GM18505 (cell line): ENCODE results near the gene IL11RA.
A peak's percentile ranks its signal among the peaks of the same experiment; 100 is the strongest.

ENCODE experiments used
- ATAC-seq: cut with Tn5 transposase; IDR thresholded peaks from one replicate; pipeline ENCODE4 v1.9.1; 2021; ENCODE audit not compliant: unreplicated experiment
- POLR2A ChIP-seq: IDR thresholded peaks from 4 replicates; pipeline ENCODE4 v1.6.1; 2011; ENCODE audit warnings: borderline replicate concordance; ENCODE audit not compliant: insufficient read depth, insufficient read length; ENCODE audit errors: extremely low read depth

IL11RA gene

DNA sequence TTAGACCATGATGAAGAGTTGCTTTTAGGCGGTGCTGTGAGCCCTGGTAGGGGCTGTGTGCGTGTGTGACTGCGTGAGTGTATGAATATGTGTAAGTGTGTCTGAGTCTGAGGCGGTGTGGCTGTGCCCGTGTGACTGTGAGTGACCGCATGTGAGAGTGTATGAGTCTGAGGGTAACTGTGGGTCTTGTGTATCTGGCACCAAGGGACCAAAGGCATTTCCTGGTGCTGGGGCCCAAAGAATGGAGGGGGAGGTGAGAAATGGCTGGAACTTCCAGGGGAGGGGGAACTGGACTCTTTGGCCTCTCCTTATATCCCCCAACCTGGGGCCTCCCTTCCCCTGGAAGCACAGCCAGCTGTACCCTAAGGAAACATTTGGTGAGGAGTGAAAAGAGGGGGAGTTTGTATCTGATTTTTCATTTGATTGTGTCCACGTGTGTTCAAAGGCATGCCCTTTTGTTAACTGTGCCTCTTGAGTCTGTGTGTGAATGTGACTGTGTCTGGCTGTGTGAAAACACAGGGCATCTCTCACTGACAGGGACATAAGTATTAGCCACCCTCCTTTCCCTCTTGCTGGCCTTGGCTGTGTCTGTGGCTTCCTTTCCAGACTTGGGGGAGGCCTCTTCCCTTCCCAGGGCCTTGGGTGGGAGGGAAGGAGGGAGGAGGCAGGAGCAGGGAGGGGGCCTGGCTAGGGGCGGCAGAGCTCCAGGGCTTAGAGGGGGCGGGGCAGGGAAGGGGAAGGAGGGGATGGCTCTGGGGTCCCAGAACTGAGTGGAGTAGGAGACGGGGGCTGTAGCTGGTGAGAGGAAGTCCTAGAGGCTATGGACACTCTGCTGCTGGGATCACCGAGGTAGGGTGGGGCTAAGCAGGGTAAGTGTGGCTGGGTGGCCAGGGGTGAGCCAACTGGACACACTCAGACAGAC, 1.4 kb downstream of the IL11RA start:
- ATAC-seq: no peak
- TF ChIP-seq POLR2A: no peak

DNA sequence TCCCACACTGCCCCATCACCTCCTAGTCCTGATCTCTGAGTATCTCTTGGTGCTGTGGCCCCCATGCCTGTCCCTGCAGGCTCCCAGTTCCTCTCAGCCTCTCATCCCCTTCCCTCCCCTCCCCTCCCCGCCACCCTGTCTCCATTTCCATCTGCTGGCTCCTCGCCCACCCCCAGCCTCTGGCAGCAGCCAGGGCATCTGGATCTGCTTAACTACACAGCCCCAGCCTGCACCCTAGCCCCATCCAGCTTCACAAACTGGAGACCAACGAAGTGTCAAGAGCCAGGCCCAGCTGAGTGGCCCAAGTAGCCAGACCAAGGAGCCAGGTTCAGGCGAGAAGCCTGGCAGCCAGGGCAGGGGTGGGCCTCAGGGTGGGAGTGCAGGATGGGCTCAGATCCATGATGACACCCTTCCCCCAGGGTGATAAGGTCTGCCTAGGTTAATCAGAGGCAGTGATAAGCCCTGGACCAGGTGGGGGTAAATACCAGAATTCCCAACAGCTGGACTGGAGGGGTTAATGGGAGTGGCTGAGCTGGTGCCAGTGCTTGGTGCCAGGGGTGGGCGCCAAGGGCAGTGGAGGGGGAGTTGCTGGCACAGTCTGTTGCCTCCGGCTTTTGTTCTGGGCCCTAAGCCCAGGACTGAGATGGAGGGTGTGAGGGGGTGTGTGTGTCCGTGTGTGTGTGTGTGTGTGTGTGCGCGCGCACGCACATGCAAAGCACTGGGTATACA, 2.5 kb downstream of the IL11RA start:
- no peak for TF ChIP-seq POLR2A
- ATAC-seq: no peak

DNA sequence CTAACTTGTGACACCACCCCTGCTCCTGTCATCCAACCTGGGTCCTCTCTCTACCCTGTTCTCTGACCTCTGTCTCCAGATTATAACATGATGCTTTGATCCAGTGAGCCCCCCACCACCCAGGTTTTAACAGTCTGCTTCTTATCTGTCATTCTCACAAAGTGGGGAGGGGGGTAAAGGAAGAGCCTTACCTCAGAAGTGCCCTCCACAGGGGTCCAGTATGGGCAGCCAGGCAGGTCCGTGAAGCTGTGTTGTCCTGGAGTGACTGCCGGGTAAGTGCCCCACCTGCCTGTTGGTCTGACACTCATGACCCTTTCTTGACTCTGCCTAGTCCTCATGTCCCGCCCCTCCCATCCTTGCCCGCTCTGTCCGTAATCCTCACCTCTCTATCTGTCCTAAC, 3.4 kb downstream of the IL11RA start:
- ATAC-seq: no peak
- no peak for TF ChIP-seq POLR2A

DNA sequence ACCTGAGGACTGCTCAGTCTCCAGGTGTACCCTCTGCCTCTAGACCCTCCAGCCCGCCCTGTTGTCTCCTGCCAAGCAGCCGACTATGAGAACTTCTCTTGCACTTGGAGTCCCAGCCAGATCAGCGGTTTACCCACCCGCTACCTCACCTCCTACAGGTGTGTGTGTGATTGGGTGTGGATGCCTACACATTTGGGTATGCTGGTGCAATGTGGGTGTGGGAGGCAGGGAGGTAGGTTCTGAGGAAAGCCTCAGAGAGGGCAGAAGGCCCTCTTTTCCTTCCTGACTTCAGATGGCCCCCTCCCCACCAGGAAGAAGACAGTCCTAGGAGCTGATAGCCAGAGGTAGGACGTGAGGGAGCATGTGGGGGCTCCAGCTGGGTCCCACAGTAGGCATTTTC, 5.0 kb downstream of the IL11RA start:
- TF ChIP-seq POLR2A: no peak
- ATAC-seq: no peak

DNA sequence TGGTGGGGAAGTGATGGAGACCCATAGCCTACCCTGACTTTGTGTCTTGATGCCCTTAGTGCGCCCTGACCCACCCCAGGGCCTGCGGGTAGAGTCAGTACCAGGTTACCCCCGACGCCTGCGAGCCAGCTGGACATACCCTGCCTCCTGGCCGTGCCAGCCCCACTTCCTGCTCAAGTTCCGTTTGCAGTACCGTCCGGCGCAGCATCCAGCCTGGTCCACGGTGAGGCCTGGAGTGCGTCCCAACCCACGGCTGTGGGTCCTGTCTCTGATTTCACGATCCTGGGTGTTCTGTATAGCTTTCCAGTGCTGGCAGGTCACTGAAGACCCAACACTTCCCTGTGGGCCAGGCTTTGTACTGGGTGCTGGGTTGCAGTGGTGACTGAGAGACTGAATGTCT, 6.5 kb downstream of the IL11RA start:
- TF ChIP-seq POLR2A: no peak
- ATAC-seq: no peak

DNA sequence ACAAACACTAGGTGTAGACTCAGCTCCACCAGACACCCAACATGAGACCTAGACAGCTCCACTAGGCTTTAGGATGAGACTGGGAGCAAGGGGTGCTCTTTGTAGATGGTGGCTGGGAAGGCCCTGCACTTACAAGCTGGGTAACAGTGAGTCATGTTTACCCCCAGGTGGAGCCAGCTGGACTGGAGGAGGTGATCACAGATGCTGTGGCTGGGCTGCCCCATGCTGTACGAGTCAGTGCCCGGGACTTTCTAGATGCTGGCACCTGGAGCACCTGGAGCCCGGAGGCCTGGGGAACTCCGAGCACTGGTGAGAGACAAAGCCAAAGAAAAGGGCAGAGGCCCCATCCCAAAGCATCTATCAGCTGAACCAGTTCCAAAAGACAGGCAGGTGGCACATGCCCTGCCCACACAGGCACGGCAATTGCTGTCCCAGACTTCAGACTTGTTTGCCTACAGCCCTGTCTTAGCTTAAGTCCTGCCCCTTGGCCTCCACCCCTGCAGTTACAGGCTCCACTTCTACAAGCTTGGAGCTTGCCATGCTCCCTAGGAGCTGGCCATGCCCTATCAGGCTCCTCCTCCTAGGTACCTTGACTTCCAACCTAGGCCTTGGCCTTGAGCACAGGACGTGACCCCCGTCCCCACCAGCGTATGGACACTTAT, 7.7 kb downstream of the IL11RA start:
- TF ChIP-seq POLR2A: no peak
- ATAC-seq: no peak

DNA sequence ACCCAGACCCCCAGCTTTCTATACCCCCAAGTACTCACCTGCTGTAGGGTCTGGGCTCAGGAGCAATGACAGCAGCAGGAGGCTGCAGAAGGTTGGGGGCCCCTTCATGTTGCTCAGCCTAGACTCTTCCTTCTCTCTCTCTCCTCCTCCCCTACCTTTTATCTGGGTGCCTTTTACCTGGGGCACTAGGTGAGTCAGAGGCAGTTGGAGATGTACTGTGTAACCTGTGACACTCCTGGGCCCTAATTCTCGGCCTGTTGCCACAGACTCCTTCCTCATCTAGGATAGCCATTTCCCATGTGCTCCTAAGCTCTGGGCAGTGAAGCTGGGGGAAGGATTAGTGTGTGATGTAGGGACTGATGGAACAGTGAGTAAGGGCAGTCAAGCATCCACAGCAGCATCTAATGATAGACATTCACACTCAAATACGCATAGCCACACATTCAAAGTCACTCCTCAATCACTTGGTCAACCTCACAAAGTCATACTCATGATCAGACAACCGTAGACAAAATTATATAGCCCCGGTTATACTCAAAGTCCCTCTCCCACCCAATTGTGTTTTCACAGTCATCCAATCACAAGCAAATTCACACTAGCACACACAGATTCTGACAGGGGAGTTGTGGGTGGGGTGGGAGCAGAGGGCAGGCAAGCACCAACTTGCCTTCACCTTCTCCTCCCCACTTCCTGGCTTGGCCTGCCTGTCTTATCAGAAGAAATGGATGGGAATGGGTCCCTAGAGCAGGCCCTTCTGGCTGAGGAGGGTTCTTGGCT, 10.7 kb downstream of the IL11RA start, which contains the start of gene CCL27:
Gene CCL27 (minus strand): TSS at position 132 of the 777 bp plus-strand sequence. CDS start 24 bp downstream, at position 108.
- no peak for ATAC-seq

DNA sequence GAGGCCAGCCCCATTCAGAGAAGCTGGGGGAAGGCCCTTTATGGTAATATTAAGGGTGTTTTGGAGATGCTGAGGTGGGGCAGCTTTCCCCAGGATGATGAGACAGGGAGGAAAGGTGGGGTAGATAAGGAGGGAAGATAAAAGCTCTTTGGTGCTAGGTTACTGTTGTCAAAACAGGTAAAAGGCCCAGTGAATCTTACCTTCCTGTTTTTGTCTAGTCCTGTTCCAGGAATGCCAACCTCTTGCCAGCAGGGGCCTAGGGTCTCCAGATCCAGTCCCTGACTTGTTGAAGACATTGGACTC, 11.3 kb downstream of the IL11RA start:
- no peak for ATAC-seq
- no peak for TF ChIP-seq POLR2A

More for the DNA sequence above, 10.7 kb downstream of the IL11RA start, which contains the start of gene CCL27:
- TF ChIP-seq POLR2A: no peak

DNA sequence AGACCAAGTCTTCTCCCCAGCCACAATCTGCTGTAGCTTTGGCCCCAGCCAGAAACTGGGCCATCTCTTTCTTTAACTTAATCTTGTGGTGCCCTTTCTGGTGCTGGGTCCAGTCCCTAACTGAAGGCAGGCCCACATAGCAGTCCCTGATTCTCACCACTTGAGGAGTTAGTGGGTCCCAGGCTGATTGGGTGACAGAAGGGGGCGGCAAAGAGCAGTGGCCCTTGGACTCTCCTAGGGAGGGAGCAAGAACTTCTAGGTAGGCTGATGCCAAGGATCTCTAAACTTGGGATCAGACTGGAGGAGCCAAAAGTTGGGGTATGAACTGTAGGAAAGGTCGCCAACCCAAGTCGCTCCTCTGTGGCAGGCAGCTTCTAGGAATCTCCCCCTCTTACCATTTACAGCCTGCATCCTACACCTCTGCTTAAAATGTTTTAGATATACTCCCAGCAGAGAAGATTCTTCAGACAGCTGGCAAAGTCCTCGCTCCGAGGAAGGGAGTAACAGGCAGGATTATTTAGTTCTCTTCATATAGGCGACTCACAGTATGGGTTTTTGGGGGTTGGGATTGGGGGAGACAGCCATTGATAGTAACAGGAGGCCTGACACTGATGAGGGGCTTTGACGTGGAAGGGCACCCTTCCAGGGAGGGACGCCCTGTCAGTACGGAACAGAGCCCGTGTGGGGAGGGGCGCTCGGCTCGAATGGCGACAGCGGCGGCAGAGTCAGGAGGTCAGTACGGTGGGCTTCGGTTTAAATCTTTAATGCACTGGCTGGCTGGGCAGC, 12.5 kb downstream of the IL11RA start:
- ATAC-seq: peak; percentile 52
- TF ChIP-seq POLR2A: no peak

DNA sequence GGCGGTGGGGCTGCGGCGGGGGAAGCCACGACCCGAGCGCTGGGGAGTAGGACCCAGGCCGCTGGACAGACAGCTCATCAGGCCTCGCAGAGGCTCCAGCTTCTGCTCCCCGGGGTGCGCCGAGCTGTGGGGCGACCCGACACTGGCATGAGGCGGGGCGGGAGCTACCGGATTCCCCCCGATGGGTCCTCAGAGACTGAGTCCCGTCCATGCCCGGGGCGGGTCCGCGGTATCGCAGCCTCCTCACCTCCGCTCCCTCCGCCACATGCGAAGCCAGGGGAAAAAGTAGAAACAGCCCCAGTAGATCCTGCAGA, 13.0 kb downstream of the IL11RA start:
- no peak for ATAC-seq
- TF ChIP-seq POLR2A: peak; percentile 10

DNA sequence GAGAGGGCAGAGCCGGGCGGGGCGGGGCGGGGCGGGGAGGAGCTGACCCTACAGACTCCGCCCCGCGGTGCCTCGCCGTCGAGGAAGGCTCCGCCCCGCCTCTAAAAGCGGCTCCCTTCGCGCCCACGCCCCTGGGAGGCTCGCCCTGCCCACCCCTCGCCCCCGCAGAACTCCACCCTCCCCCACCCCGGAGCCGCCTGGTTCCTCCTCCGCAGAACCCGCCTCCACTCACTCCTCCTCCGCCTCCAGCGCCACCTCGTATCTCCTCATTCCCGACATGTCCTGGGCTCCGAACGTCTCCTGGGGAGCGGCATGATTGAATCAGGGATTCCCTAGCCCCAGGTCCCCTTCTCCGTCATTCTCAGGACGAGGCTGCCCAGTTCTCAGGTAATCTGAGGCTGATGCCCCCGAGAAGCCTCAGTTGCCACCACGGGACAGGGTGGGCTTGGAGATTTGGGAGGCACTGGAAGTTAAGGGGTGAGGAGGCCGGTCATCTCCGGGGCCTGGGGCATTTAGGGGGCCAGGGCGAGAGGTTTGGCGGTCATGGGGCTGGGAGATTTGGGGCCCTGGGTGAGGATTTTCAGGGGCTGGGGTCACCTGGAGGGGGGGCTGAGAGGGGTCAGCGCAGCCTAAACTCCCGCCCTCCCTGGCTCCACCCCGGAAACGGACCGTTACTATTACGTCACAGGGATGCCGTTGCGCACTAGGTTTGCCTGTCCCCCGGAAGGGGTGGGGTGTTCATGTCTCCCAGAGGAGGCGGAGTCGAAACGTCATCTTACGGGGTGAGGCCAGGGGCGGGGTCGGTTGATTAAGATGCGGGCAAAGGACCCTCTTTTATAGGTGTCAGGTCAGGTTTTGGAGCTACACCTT, 13.6 kb downstream of the IL11RA start:
- TF ChIP-seq POLR2A: peak; percentile 45

More for the DNA sequence above, 13.6 kb downstream of the IL11RA start:
- peak; percentile 60 for ATAC-seq
